ENCODE results near the gene ABCG8. TPM values are rescaled to one million over a fixed set of nuclear protein-coding genes. Genes with fewer than 3 reads are reported as not detected.
A peak's percentile ranks its signal among the peaks of the same experiment; 100 is the strongest.

Gene ABCG8
- total RNA-seq, 1 experiment from 2014 or later = 1.4 TPM

- H3K4me1 Mint-ChIP-seq (ENCODE audit: low read depth, unreplicated experiment) = no peaks in the 10 kb centered on the region
These were observed 48.4 kb downstream of the ABCG8 start for GRCh38 chr2:43887176-43887575.

GRCh38 chr2:43889416-43889815 lies 50.6 kb downstream of the ABCG8 start:
- intact Hi-C loops (cut with micrococcal nuclease; ENCODE audit: unreplicated experiment) = loop anchor here (10.0 kb wide), 1 partner anchor 285 kb away; no protein-coding TSS in a partner anchor
- peaks cover 54% of the 10 kb centered on the region for H3K36me3 Mint-ChIP-seq (ENCODE audit: insufficient read depth, unreplicated experiment)
- no peak for TF ChIP-seq CTCF (IDR thresholded peaks at IDR 0.05; ENCODE audit: unreplicated experiment)
- H3K9me3 Mint-ChIP-seq (ENCODE audit: low read depth, unreplicated experiment) = no peaks in the 10 kb centered on the region
- no peak for DNase-seq
- no peaks in the 10 kb centered on the region for H3K27me3 Mint-ChIP-seq (ENCODE audit: unreplicated experiment)
- BruUV-seq (replicated peaks) = no TSS peak
- no peak overlapping the region for H3K4me3 Mint-ChIP-seq (ENCODE audit: low read depth, unreplicated experiment)
- no peak overlapping the region for H3K27ac Mint-ChIP-seq (ENCODE audit: unreplicated experiment)
- CTCF ChIA-PET = no interaction called here
- H3K4me1 Mint-ChIP-seq (ENCODE audit: low read depth, unreplicated experiment) = no peaks in the 10 kb centered on the region

More at GRCh38 chr2:43887176-43887575, 48.4 kb downstream of the ABCG8 start:
- Mint-ChIP-seq H3K4me3 (ENCODE audit: low read depth, unreplicated experiment) (no peak overlapping the region), H3K9me3 (ENCODE audit: low read depth, unreplicated experiment) (no peaks in the 10 kb centered on the region), H3K36me3 (ENCODE audit: insufficient read depth, unreplicated experiment) (peaks cover 47% of the 10 kb centered on the region), H3K27me3 (ENCODE audit: unreplicated experiment) (no peaks in the 10 kb centered on the region), H3K27ac (ENCODE audit: unreplicated experiment) (no peak overlapping the region)
- intact Hi-C loops (cut with micrococcal nuclease; ENCODE audit: unreplicated experiment) = loop anchor here (10.0 kb wide), 1 partner anchor 282 kb away; no protein-coding TSS in a partner anchor
- DNase-seq = no peak
- BruUV-seq (replicated peaks) = no TSS peak
- no peak for TF ChIP-seq CTCF (IDR thresholded peaks at IDR 0.05; ENCODE audit: unreplicated experiment)
- CTCF ChIA-PET = interaction anchor here (0.7 kb wide), 1 partner anchor 41 kb away, joined by 6 read pairs; no protein-coding TSS in a partner anchor

GRCh38 chr2:43890855-43891254 lies 52.1 kb downstream of the ABCG8 start:
- DNase-seq = no peak
- Mint-ChIP-seq H3K27me3 (ENCODE audit: unreplicated experiment) (no peaks in the 10 kb centered on the region), H3K36me3 (ENCODE audit: insufficient read depth, unreplicated experiment) (peaks cover 56% of the 10 kb centered on the region), H3K27ac (ENCODE audit: unreplicated experiment) (no peak overlapping the region), H3K9me3 (ENCODE audit: low read depth, unreplicated experiment) (no peaks in the 10 kb centered on the region), H3K4me3 (ENCODE audit: low read depth, unreplicated experiment) (no peak overlapping the region), H3K4me1 (ENCODE audit: low read depth, unreplicated experiment) (no peaks in the 10 kb centered on the region)
- intact Hi-C loops (cut with micrococcal nuclease; ENCODE audit: unreplicated experiment) = no loop called here
- BruUV-seq (replicated peaks) = no TSS peak
- TF ChIP-seq CTCF (IDR thresholded peaks at IDR 0.05; ENCODE audit: unreplicated experiment) = no peak
- CTCF ChIA-PET = no interaction called here

GRCh38 chr2:43894743-43895142 lies 56.0 kb downstream of the ABCG8 start:
- intact Hi-C loops (cut with micrococcal nuclease; ENCODE audit: unreplicated experiment) = no loop called here
- peaks cover 48% of the 10 kb centered on the region for H3K36me3 Mint-ChIP-seq (ENCODE audit: insufficient read depth, unreplicated experiment)

More at GRCh38 chr2:43894743-43895142, 56.0 kb downstream of the ABCG8 start:
- no peaks in the 10 kb centered on the region for H3K9me3 Mint-ChIP-seq (ENCODE audit: low read depth, unreplicated experiment)
- TF ChIP-seq CTCF (IDR thresholded peaks at IDR 0.05; ENCODE audit: unreplicated experiment) = no peak
- no TSS peak for BruUV-seq (replicated peaks)
- no peak for DNase-seq
- H3K27ac Mint-ChIP-seq (ENCODE audit: unreplicated experiment) = peak overlapping the region; percentile 52
- CTCF ChIA-PET = no interaction called here
- H3K4me1 Mint-ChIP-seq (ENCODE audit: low read depth, unreplicated experiment) = no peaks in the 10 kb centered on the region
- H3K4me3 Mint-ChIP-seq (ENCODE audit: low read depth, unreplicated experiment) = no peak overlapping the region
- no peaks in the 10 kb centered on the region for H3K27me3 Mint-ChIP-seq (ENCODE audit: unreplicated experiment)
